WTC11 (cell line): Measurements from ENCODE around the gene EPHA4. TPM values are rescaled to one million over a fixed set of nuclear protein-coding genes. Genes with fewer than 3 reads are reported as not detected.

ENCODE experiments used
- ATAC-seq: fragments of 200-7000 bp; cut with Tn5 transposase; 2 replicates; pipeline ENCODE4 v1.10.0; 2021; ENCODE audit warnings: mild to moderate bottlenecking, moderate library complexity
- CTCF ChIA-PET: fragments of 300-600 bp; sonication (Branson Sonifier 250); formaldehyde crosslinking; loops from one replicate; lab custom pipeline; 2021; ENCODE audit warnings: antibody characterized with exemption; lab: Charles Lee
- POLR2A ChIA-PET: fragments of 350-600 bp; sonication (Branson Sonifier 250); formaldehyde crosslinking; loops from one replicate; lab custom pipeline; 2021; ENCODE audit warnings: antibody characterized with exemption; lab: Charles Lee
- DNase-seq: peaks from one replicate; pipeline ENCODE4 v3.0.0; 2021; ENCODE audit warnings: low spot score
- H3K27ac Mint-ChIP-seq: 2 replicates; pipeline ENCODE4 v1.8.0; 2021; ENCODE audit warnings: mixed read lengths
- H3K27me3 Mint-ChIP-seq: 2 replicates; pipeline ENCODE4 v1.8.0; 2021; ENCODE audit warnings: low read depth, mild to moderate bottlenecking, moderate library complexity, mixed read lengths
- H3K36me3 Mint-ChIP-seq: 2 replicates; pipeline ENCODE4 v1.8.0; 2021; ENCODE audit warnings: mixed read lengths
- H3K4me1 Mint-ChIP-seq: 2 replicates; pipeline ENCODE4 v1.8.0; 2022; ENCODE audit warnings: mixed read lengths
- H3K4me3 Mint-ChIP-seq: 2 replicates; pipeline ENCODE4 v1.8.0; 2021; ENCODE audit warnings: mild to moderate bottlenecking, moderate library complexity, mixed read lengths
- H3K9me3 Mint-ChIP-seq: 2 replicates; pipeline ENCODE4 v1.8.0; 2021; ENCODE audit warnings: mixed read lengths
- ATF1 ChIP-seq: sonication (generic); formaldehyde crosslinking; IDR thresholded peaks from 2 replicates; pipeline ENCODE4 v1.8.1; 2023; ENCODE audit warnings: mild to moderate bottlenecking, moderate library complexity, missing genetic modification reagents
- FOXP1 ChIP-seq: sonication (generic); formaldehyde crosslinking; IDR thresholded peaks from 2 replicates; pipeline ENCODE4 v1.8.0; 2022; ENCODE audit warnings: missing genetic modification reagents, mild to moderate bottlenecking, moderate library complexity, borderline replicate concordance
- JUN ChIP-seq: sonication (generic); formaldehyde crosslinking; IDR thresholded peaks from 2 replicates; pipeline ENCODE4 v1.8.0; 2023; ENCODE audit warnings: mild to moderate bottlenecking, missing genetic modification reagents
- MXD4 ChIP-seq: fragments of 250-450 bp; sonication (Bioruptor Pico); IDR thresholded peaks from 2 replicates; pipeline ENCODE4 v1.8.0; 2021; ENCODE audit warnings: mild to moderate bottlenecking, moderate library complexity, borderline replicate concordance
- NFYB ChIP-seq: sonication (generic); formaldehyde crosslinking; conservative IDR thresholded peaks from 2 replicates; pipeline ENCODE4 v1.8.0; 2022; ENCODE audit warnings: low read depth, missing genetic modification reagents
- OVOL2 ChIP-seq: fragments of 250-450 bp; sonication (Bioruptor Pico); IDR thresholded peaks from 2 replicates; pipeline ENCODE4 v1.9.0; 2021; ENCODE audit warnings: mild to moderate bottlenecking, borderline replicate concordance
- PRRX2 ChIP-seq: fragments of 250-450 bp; sonication (Bioruptor Pico); IDR thresholded peaks from 2 replicates; pipeline ENCODE4 v1.8.0; 2021; ENCODE audit warnings: mild to moderate bottlenecking
- RELA ChIP-seq: sonication (generic); formaldehyde crosslinking; IDR thresholded peaks from 2 replicates; pipeline ENCODE4 v1.8.1; 2022; ENCODE audit warnings: missing genetic modification reagents, mild to moderate bottlenecking, borderline replicate concordance
- SMAD3 ChIP-seq: sonication (generic); formaldehyde crosslinking; IDR thresholded peaks from 2 replicates; pipeline ENCODE4 v1.8.0; 2022; ENCODE audit warnings: missing genetic modification reagents, mild to moderate bottlenecking, borderline replicate concordance
- SMAD4 ChIP-seq: sonication (generic); formaldehyde crosslinking; IDR thresholded peaks from 2 replicates; pipeline ENCODE4 v1.8.0; 2022; ENCODE audit warnings: mild to moderate bottlenecking, missing genetic modification reagents
- TCF7 ChIP-seq: sonication (generic); formaldehyde crosslinking; IDR thresholded peaks from 2 replicates; pipeline ENCODE4 v1.8.0; 2022; ENCODE audit warnings: mild to moderate bottlenecking, low read depth, missing genetic modification reagents, moderate library complexity
- ZNF317 ChIP-seq: sonication (generic); formaldehyde crosslinking; IDR thresholded peaks from 2 replicates; pipeline ENCODE4 v1.8.1; 2023; ENCODE audit warnings: low read depth, mild to moderate bottlenecking, moderate library complexity, missing genetic modification reagents, borderline replicate concordance
- ZNF416 ChIP-seq: fragments of 250-450 bp; sonication (Bioruptor Pico); IDR thresholded peaks from 2 replicates; pipeline ENCODE4 v1.9.0; 2021; ENCODE audit warnings: mild to moderate bottlenecking, inconsistent platforms
- total RNA-seq: library from RNA; stranded (reverse); gene quantifications from 3 replicates; pipeline ENCODE4 v1.2.3, GENCODE V29; 2021
- TF ChIP-seq, protein P1 (sequence below): sonication (generic); formaldehyde crosslinking; conservative IDR thresholded peaks from 2 replicates; pipeline ENCODE4 v1.8.1; 2023; ENCODE audit warnings: mild to moderate bottlenecking, low read depth, missing genetic modification reagents, moderate library complexity
- TF ChIP-seq, protein P2 (sequence below): sonication (generic); formaldehyde crosslinking; IDR thresholded peaks from 2 replicates; pipeline ENCODE4 v1.8.0; 2023; ENCODE audit warnings: missing genetic modification reagents, mild to moderate bottlenecking, borderline replicate concordance
- TF ChIP-seq, protein P3 (sequence below): sonication (generic); formaldehyde crosslinking; IDR thresholded peaks from 2 replicates; pipeline ENCODE4 v1.8.0; 2023; ENCODE audit warnings: missing genetic modification reagents
- TF ChIP-seq, protein P4 (sequence below): sonication (generic); formaldehyde crosslinking; IDR thresholded peaks from 2 replicates; pipeline ENCODE4 v1.8.1; 2023; ENCODE audit warnings: mild to moderate bottlenecking, missing genetic modification reagents, borderline replicate concordance
- TF ChIP-seq, protein P5 (sequence below): sonication (generic); formaldehyde crosslinking; IDR thresholded peaks from 2 replicates; pipeline ENCODE4 v1.8.0; 2022; ENCODE audit warnings: mild to moderate bottlenecking, missing genetic modification reagents

The EPHA4 gene
- total RNA-seq, 1 experiment from 2014 or later, result 11.0 TPM

DNA sequence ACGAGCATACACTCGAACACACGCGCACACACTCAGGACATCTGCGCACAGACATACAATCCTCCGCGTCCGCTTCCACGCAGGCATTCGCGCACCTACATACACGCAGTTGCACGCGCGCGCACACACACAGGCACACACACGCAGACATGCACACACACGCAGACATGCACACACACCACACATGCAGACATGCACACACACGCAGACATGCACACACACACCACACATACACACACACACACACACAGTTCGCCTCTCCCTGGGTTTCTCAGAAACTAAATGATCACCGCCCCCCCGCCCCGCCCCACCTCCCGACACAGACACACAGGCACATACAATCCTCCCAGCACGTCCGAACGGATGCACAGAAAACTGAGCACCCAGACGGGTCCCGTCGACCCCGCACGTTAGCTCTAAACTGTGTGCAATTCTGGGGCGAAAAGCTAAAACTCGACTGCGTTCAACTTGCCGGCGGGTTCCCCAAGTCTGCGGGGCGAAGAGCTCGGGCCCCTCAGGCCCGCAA is 1.0 kb downstream of the EPHA4 start:
- no peak overlapping the region for H3K27ac Mint-ChIP-seq
- no peaks in the 10 kb centered on the region for H3K9me3 Mint-ChIP-seq
- H3K27me3 Mint-ChIP-seq, result peaks cover 63% of the 10 kb centered on the region
- no peaks in the 10 kb centered on the region for H3K36me3 Mint-ChIP-seq
- peaks cover 54% of the 10 kb centered on the region for H3K4me1 Mint-ChIP-seq
- H3K4me3 Mint-ChIP-seq, result peak overlapping the region; percentile 96
- CTCF ChIA-PET, result no interaction called here
- DNase-seq (no peak), ATAC-seq (no peak)
- TF ChIP-seq, protein P1, sequence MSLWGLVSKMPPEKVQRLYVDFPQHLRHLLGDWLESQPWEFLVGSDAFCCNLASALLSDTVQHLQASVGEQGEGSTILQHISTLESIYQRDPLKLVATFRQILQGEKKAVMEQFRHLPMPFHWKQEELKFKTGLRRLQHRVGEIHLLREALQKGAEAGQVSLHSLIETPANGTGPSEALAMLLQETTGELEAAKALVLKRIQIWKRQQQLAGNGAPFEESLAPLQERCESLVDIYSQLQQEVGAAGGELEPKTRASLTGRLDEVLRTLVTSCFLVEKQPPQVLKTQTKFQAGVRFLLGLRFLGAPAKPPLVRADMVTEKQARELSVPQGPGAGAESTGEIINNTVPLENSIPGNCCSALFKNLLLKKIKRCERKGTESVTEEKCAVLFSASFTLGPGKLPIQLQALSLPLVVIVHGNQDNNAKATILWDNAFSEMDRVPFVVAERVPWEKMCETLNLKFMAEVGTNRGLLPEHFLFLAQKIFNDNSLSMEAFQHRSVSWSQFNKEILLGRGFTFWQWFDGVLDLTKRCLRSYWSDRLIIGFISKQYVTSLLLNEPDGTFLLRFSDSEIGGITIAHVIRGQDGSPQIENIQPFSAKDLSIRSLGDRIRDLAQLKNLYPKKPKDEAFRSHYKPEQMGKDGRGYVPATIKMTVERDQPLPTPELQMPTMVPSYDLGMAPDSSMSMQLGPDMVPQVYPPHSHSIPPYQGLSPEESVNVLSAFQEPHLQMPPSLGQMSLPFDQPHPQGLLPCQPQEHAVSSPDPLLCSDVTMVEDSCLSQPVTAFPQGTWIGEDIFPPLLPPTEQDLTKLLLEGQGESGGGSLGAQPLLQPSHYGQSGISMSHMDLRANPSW, result no peak
- TF ChIP-seq SMAD4, result no peak
- TF ChIP-seq ZNF317 (CRISPR knock-in tag), result no peak
- no peak for TF ChIP-seq MXD4 (CRISPR knock-in tag)
- TF ChIP-seq, protein P2, sequence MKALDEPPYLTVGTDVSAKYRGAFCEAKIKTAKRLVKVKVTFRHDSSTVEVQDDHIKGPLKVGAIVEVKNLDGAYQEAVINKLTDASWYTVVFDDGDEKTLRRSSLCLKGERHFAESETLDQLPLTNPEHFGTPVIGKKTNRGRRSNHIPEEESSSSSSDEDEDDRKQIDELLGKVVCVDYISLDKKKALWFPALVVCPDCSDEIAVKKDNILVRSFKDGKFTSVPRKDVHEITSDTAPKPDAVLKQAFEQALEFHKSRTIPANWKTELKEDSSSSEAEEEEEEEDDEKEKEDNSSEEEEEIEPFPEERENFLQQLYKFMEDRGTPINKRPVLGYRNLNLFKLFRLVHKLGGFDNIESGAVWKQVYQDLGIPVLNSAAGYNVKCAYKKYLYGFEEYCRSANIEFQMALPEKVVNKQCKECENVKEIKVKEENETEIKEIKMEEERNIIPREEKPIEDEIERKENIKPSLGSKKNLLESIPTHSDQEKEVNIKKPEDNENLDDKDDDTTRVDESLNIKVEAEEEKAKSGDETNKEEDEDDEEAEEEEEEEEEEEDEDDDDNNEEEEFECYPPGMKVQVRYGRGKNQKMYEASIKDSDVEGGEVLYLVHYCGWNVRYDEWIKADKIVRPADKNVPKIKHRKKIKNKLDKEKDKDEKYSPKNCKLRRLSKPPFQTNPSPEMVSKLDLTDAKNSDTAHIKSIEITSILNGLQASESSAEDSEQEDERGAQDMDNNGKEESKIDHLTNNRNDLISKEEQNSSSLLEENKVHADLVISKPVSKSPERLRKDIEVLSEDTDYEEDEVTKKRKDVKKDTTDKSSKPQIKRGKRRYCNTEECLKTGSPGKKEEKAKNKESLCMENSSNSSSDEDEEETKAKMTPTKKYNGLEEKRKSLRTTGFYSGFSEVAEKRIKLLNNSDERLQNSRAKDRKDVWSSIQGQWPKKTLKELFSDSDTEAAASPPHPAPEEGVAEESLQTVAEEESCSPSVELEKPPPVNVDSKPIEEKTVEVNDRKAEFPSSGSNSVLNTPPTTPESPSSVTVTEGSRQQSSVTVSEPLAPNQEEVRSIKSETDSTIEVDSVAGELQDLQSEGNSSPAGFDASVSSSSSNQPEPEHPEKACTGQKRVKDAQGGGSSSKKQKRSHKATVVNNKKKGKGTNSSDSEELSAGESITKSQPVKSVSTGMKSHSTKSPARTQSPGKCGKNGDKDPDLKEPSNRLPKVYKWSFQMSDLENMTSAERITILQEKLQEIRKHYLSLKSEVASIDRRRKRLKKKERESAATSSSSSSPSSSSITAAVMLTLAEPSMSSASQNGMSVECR (CRISPR knock-in tag), result no peak
- TF ChIP-seq RELA, result no peak
- TF ChIP-seq, protein P3, sequence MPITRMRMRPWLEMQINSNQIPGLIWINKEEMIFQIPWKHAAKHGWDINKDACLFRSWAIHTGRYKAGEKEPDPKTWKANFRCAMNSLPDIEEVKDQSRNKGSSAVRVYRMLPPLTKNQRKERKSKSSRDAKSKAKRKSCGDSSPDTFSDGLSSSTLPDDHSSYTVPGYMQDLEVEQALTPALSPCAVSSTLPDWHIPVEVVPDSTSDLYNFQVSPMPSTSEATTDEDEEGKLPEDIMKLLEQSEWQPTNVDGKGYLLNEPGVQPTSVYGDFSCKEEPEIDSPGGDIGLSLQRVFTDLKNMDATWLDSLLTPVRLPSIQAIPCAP (CRISPR knock-in tag), result no peak
- no peak for TF ChIP-seq ZNF416
- no peak for TF ChIP-seq PRRX2
- TF ChIP-seq SMAD3 (CRISPR knock-in tag), result no peak
- TF ChIP-seq, protein P4, sequence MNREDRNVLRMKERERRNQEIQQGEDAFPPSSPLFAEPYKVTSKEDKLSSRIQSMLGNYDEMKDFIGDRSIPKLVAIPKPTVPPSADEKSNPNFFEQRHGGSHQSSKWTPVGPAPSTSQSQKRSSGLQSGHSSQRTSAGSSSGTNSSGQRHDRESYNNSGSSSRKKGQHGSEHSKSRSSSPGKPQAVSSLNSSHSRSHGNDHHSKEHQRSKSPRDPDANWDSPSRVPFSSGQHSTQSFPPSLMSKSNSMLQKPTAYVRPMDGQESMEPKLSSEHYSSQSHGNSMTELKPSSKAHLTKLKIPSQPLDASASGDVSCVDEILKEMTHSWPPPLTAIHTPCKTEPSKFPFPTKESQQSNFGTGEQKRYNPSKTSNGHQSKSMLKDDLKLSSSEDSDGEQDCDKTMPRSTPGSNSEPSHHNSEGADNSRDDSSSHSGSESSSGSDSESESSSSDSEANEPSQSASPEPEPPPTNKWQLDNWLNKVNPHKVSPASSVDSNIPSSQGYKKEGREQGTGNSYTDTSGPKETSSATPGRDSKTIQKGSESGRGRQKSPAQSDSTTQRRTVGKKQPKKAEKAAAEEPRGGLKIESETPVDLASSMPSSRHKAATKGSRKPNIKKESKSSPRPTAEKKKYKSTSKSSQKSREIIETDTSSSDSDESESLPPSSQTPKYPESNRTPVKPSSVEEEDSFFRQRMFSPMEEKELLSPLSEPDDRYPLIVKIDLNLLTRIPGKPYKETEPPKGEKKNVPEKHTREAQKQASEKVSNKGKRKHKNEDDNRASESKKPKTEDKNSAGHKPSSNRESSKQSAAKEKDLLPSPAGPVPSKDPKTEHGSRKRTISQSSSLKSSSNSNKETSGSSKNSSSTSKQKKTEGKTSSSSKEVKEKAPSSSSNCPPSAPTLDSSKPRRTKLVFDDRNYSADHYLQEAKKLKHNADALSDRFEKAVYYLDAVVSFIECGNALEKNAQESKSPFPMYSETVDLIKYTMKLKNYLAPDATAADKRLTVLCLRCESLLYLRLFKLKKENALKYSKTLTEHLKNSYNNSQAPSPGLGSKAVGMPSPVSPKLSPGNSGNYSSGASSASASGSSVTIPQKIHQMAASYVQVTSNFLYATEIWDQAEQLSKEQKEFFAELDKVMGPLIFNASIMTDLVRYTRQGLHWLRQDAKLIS (CRISPR knock-in tag), result no peak
- no peak for TF ChIP-seq JUN (CRISPR knock-in tag)
- no peak for TF ChIP-seq NFYB (CRISPR knock-in tag)
- TF ChIP-seq FOXP1 (CRISPR knock-in tag), result no peak
- TF ChIP-seq ATF1 (CRISPR knock-in tag), result no peak
- TF ChIP-seq, protein P5, sequence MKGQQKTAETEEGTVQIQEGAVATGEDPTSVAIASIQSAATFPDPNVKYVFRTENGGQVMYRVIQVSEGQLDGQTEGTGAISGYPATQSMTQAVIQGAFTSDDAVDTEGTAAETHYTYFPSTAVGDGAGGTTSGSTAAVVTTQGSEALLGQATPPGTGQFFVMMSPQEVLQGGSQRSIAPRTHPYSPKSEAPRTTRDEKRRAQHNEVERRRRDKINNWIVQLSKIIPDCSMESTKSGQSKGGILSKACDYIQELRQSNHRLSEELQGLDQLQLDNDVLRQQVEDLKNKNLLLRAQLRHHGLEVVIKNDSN (CRISPR knock-in tag), result no peak
- TF ChIP-seq TCF7 (CRISPR knock-in tag), result no peak
- TF ChIP-seq OVOL2 (CRISPR knock-in tag), result no peak
- POLR2A ChIA-PET, result no interaction called here
